ENCODE data around the gene ADM2.

Gene ADM2

DNA sequence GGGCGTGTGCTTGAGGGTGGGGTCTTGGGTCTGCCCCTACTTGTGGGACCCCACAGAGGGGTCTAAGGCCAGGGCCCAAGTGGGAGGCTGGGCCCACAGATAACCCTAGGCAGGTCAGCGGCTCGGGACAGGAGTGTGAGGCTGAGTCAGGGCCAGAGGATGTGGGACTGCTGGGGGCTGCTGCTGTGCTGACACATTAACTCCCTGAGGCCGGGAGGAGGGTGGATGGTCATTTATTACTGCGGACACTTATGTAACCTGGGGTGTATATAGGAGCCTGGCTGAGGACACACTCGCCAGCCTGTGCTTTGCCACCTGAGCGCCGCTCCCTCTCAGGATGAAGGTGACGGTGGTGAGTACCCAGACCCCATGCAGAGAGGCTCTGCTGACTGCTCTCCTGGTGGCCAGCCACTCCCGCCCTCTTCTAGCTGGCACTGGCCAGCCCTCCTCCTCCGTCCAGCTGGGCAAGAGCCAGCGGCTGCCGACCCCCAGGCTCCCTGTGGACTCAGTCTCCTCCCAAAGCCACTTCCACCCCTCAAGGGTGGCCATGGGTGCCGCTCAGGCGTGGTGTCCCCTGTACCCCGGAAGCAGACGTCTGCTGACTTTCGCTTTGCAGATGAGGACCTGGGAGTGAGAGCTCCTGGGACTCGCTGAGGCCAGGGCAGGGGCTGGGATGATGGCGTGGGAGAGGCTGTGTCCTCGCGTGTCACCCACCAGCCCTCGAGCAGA is 5.4 kb downstream of the ADM2 start, which contains the start of gene MIOX:
TSS of gene MIOX (plus strand) at position 299 of the 729 bp plus-strand sequence. CDS start at position 338, 39 bp downstream.
- no peak for DNase-seq (ENCODE audit: low read depth)
- no peak within 1 kb of the TSS for H3K4me3 ChIP-seq (ENCODE audit: low read length)
- TF ChIP-seq, protein P1, sequence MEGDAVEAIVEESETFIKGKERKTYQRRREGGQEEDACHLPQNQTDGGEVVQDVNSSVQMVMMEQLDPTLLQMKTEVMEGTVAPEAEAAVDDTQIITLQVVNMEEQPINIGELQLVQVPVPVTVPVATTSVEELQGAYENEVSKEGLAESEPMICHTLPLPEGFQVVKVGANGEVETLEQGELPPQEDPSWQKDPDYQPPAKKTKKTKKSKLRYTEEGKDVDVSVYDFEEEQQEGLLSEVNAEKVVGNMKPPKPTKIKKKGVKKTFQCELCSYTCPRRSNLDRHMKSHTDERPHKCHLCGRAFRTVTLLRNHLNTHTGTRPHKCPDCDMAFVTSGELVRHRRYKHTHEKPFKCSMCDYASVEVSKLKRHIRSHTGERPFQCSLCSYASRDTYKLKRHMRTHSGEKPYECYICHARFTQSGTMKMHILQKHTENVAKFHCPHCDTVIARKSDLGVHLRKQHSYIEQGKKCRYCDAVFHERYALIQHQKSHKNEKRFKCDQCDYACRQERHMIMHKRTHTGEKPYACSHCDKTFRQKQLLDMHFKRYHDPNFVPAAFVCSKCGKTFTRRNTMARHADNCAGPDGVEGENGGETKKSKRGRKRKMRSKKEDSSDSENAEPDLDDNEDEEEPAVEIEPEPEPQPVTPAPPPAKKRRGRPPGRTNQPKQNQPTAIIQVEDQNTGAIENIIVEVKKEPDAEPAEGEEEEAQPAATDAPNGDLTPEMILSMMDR (IDR thresholded peaks at IDR 0.05; ENCODE audit: insufficient read depth, low read depth, low read length, missing control alignments): no peak

DNA sequence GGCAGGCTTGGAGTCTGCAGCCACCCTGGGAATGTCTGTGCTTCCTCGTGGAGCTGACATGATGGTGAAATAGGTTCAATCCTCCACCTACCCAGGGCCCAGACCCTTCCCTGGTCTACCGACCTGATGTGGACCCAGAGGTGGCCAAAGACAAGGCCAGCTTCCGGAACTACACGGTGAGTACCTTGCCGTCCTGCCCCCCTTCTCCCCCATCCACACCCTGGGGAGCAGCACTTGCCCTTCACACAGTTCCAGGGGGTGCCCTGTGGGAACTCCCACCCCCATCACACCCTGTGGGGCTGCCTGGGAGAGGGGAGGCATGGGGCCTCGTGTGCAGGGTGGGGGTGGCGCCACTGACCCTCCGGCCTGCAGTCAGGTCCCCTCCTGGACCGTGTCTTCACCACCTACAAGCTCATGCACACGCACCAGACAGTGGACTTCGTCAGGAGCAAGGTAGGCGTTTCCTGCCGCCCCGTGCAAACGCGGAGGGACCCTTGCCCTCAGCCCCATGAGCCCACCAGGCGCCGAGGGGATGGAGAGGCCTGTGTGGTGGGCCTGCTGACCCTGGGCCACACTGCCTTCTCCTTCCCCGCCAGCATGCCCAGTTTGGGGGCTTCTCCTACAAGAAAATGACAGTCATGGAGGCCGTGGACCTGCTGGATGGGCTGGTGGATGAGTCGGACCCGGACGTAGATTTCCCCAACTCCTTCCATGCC is 6.1 kb downstream of the ADM2 start:
- TF ChIP-seq, protein P1 (IDR thresholded peaks at IDR 0.05; ENCODE audit: insufficient read depth, low read depth, low read length, missing control alignments): no peak
- no peak overlapping the region for H3K4me3 ChIP-seq (ENCODE audit: low read length)
- no peak for DNase-seq (ENCODE audit: low read depth)

DNA sequence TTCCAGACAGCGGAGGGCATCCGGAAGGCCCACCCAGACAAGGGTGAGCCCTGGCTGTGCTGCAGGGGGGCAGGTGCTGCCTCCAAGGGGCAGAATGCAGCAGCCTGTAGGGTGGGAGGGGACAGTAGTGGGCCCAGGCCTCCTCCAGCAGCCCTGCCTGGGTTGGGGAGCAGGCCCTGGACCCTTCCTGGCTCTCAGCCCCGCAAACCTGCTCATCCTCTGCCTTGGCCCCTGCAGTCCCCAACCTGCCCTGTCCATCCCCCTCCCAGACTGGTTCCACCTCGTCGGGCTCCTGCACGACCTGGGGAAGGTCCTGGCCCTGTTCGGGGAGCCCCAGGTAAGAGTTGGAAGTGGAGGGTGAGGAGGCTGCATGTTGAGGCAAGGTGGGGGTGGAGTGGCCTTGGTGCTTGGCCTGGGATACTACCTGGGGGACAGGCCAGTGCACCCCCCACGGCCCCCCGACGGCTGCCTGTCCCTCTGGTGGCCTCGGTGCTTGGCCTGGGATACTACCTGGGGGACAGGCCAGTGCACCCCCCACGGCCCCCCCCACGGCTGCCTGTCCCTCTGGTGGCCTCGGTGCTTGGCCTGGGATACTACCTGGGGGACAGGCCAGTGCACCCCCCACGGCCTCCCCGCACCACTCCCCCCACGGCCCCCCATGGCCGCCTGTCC is 6.8 kb downstream of the ADM2 start:
- no peak for DNase-seq (ENCODE audit: low read depth)
- no peak overlapping the region for H3K4me3 ChIP-seq (ENCODE audit: low read length)
- TF ChIP-seq, protein P1 (IDR thresholded peaks at IDR 0.05; ENCODE audit: insufficient read depth, low read depth, low read length, missing control alignments): no peak

DNA sequence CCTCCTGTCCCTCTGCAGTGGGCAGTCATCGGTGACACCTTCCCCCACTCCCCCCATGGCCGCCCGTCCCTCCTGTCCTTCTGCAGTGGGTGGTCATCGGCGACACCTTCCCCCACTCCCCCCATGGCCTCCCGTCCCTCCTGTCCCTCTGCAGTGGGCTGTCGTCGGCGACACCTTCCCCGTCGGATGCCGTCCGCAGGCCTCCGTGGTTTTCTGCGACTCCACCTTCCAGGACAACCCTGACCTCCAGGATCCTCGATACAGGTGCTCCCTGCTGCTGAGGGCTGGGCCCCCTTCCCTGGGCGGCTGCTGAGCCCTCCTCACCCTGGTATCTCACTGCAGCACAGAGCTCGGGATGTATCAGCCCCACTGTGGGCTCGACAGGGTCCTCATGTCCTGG is 7.5 kb downstream of the ADM2 start:
- TF ChIP-seq, protein P1 (IDR thresholded peaks at IDR 0.05; ENCODE audit: insufficient read depth, low read depth, low read length, missing control alignments): no peak
- H3K4me3 ChIP-seq (ENCODE audit: low read length): no peak overlapping the region
- no peak for DNase-seq (ENCODE audit: low read depth)

DNA sequence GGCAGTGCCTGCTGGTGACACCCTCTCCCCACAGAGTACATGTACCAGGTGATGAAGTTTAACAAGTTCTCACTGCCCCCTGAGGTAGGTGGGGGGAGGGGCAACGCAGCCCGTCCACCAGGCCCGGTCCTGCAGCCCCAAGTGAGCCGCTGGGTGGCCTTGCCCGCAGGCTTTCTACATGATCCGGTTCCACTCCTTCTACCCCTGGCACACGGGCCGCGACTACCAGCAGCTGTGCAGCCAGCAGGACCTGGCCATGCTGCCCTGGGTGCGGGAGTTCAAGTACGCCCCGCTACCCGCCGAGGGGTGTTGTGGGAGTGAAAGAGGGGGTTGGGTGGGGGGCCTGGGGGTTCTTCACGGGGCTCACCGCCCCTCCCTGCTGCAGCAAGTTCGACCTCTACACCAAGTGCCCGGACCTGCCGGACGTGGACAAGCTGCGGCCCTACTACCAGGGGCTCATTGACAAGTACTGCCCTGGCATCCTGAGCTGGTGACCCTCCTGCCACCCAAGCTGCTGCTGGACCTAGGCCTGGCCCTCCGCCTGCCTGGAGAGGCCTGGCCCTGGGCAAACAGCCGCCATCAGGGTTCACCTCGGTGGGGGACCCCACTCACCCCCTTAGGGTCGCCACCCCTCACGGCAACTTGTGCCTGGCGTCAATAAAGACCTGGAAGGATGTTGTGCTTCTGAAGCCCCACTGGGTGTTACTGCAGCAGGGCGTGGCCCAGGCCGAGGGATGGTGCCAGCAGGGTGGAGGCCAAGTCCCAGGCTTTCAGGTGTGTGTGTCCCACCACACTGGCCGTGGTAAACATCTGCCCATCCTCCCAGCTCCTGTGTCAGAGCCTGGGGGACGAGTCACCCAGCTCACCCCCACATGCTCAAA is 8.3 kb downstream of the ADM2 start:
- DNase-seq (ENCODE audit: low read depth): no peak
- TF ChIP-seq, protein P1 (IDR thresholded peaks at IDR 0.05; ENCODE audit: insufficient read depth, low read depth, low read length, missing control alignments): no peak
- H3K4me3 ChIP-seq (ENCODE audit: low read length): no peak overlapping the region

DNA sequence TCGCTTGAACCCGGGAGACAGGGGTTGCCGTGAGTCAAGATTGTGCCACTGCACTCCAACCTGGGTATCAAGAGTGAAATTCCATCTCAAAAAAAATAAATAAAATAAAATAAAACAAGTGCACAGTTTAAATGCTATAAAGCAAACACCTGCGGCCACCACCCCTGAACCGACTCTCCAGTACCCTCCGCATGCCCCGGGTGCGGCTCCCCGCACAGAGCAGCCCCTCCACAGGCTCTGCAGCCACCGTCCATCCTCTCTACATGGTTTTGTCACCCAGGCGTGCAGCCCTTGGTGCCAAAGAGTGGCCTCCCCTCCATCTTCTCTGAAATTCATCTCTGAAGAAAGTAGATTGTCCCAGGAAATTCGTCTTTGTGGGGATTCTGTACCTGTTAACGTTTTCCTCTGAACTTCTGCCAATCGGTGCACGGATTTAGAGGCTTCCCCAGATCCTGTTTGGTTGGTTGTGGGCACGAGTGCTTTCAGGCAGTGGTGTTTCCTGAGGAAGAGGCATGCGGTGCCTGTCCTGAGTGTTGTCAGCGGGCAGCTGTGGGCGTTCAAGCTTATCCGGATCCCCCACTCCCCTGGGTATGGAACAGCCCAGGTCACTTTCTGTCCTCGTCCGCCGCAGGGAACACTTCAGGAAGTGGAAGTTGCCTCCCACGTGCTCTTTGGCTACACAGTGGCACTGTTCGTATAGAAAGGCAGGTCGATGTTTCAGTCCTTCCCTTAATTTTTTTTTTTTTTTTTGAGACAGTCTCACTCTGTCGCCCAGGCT is 9.4 kb downstream of the ADM2 start:
- DNase-seq (ENCODE audit: low read depth): no peak
- TF ChIP-seq, protein P1 (IDR thresholded peaks at IDR 0.05; ENCODE audit: insufficient read depth, low read depth, low read length, missing control alignments): no peak
- no peak overlapping the region for H3K4me3 ChIP-seq (ENCODE audit: low read length)
